ENCODE data around the gene ZBTB42.

Gene ZBTB42

DNA sequence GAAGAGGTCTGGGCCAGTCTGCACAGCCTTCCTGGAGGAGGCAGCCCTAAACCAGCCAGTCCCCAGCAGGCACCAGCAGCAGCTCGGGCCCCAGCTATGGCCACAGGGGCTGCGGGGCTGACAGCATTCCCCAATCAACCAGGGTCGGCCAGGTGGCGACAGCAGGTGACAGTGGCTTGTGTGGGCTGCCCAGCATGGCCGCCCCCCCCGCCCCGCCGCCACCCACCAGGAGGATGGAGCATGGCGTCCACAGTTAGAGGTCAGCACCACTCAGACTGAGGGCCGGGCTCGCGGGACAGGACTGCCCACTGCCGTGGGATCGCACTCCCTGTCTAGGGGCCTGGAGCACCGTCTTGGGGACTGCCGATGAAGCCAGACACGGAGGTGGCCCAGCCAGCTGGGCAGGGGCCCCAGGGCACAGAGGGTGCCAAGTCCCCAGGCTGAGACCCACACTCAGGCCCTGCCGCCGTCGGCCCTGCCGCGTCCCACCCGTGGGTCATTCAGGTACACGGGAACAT is 20.3 kb upstream of the ZBTB42 start:
- TF ChIP-seq, protein P1, sequence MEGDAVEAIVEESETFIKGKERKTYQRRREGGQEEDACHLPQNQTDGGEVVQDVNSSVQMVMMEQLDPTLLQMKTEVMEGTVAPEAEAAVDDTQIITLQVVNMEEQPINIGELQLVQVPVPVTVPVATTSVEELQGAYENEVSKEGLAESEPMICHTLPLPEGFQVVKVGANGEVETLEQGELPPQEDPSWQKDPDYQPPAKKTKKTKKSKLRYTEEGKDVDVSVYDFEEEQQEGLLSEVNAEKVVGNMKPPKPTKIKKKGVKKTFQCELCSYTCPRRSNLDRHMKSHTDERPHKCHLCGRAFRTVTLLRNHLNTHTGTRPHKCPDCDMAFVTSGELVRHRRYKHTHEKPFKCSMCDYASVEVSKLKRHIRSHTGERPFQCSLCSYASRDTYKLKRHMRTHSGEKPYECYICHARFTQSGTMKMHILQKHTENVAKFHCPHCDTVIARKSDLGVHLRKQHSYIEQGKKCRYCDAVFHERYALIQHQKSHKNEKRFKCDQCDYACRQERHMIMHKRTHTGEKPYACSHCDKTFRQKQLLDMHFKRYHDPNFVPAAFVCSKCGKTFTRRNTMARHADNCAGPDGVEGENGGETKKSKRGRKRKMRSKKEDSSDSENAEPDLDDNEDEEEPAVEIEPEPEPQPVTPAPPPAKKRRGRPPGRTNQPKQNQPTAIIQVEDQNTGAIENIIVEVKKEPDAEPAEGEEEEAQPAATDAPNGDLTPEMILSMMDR (conservative IDR thresholded peaks at IDR 0.05; ENCODE audit: low read depth, low read length): no peak
- no peak for DNase-seq (ENCODE audit: low read depth)
- no peak overlapping the region for H3K4me3 ChIP-seq (ENCODE audit: low read length)

DNA sequence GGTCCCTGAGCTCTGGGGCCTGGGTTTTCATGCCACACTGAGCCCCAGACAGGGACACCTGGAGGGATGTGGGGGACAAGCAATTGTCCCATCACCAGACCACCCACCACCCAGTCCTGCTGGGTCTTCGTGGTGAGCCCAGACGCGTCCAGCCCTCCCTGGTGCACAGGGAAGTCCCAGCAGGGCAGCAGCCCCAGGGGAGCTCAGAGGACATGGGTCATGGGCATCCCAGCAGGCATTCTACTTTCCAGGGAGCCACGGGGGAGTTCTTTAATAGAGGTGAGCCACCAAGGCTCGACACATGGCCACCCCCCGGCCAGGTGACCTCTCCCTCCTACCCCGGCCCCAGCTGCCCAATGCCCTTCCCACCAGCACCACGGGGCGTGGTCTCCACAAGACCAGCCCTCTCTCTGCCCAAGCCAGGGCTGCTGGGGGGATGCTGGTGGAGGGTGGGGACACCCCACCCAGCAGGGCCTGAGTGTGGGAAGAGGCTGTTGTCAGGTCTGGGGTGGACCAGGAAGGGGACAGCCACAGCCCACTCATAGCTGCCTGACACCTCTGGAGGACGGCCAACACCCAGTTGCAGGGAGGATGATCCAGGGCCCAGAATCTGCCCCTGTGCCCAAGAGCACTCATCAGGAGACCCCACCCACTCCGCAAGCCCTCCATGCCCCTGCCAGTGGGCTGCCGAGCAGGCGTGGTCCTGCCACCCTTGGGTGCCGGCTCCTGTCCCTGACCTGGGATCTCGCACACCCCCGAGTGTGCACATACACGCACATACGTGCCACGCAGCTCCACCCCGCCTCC is 19.4 kb upstream of the ZBTB42 start:
- H3K4me3 ChIP-seq (ENCODE audit: low read length): no peak overlapping the region
- no peak for DNase-seq (ENCODE audit: low read depth)
- TF ChIP-seq, protein P1 (conservative IDR thresholded peaks at IDR 0.05; ENCODE audit: low read depth, low read length): no peak

DNA sequence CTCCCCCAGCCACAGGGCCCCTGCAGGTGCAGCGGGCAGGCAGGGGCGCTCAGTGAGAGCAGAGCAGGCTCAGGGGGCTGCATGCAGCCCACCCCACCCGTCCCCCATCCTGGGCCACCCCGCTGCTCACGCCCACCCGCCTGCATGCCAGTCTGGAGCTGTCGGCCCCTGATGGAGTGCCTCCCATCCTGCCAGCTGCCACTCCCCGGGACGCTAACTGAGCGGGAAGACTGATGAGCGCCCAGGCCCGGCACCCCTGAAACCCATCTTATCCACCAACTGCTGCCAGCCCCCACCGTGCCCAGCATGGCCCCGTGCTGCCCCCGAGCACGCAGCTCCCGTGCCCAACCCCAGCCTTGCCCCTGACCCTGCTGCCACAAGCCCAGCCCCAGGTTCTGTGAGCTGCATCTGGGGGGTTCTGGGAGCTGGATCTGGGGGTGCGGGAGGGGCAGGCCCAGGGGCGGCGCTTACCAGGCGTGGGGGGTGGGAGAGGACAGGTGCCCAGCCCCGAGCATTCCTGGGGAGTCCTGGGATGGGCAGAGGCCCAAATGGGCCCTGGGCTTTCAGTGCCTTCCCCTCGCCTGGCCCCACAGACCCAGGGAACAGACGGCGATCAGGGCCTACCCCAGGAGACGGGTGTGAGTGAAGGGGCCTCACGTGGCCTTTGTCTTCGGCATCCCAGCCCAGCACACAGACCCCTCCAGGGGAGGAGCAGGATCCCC is 18.7 kb upstream of the ZBTB42 start:
- TF ChIP-seq, protein P1 (conservative IDR thresholded peaks at IDR 0.05; ENCODE audit: low read depth, low read length): no peak
- H3K4me3 ChIP-seq (ENCODE audit: low read length): no peak overlapping the region
- DNase-seq (ENCODE audit: low read depth): no peak

DNA sequence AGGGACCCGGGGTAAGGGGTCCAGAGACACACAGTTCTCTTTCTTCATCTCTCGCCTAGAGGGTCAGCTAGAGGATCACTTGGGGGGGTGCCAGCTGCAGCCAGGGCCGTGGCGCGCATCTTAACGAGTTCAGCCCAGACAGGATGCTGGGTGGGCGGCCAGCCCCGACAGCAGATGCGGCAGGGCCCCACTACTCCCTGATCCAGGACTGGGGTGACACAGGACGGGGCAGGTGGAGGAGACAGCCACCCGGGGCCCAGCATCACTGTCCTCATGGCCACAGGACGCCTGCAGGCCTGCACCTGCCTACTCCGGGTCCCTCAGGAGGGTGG is 18.1 kb upstream of the ZBTB42 start:
- no peak overlapping the region for H3K4me3 ChIP-seq (ENCODE audit: low read length)
- TF ChIP-seq, protein P1 (conservative IDR thresholded peaks at IDR 0.05; ENCODE audit: low read depth, low read length): no peak

DNA sequence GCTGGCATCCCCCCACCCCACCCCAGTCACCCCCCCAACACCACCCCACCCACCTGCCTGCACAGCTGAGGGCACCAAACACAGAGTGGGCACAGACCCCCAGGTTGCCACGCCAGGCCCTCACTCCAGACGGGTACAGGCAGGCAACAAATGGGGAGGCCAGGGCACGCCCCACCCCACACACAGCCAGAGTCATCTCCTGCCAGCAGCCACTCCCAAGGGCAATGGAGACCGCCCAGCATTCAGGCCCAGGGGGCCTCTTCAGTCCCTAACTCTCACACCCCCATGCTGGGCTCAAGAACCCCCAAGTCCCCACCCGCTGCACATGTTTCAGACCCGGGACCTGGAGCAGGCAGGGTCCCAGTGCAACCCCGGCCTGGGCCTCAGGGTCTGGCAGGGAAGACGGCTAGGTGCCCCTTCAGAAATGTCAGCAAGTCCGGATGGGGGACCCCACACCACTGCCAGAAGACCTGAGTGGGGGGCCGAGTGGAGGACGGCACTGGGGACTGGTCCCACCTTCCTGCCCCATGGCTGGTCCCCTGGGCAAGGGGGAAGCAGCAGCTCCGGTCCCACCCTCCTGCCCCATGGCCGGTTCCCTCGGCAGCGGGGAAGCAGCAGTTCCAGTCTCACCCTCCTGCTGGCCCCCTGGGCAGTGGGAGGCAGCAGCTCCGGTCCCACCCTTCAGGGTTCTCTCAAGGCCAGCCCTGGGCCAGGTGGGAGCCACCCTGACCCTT is 17.2 kb upstream of the ZBTB42 start:
- DNase-seq (ENCODE audit: low read depth): no peak
- TF ChIP-seq, protein P1 (conservative IDR thresholded peaks at IDR 0.05; ENCODE audit: low read depth, low read length): no peak

More for the DNA sequence above, 18.1 kb upstream of the ZBTB42 start:
- DNase-seq (ENCODE audit: low read depth): no peak

DNA sequence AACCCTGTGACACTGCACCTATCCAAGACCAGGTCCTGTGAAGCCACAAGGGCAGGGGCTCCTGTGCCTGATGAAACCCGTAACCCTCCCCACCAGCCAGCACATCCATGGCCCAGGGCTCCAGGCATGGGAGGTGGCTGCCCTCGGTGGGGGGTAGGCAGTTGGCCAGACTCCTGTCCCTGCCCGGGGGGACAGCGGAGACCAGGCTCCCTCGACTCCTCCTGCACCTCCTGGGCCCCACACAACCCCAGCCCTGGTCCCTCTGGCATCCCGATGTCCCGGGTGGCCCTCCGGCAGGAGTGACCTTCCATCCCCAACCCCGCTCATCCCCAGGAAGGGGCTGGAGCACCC is 16.7 kb upstream of the ZBTB42 start:
- TF ChIP-seq, protein P1 (conservative IDR thresholded peaks at IDR 0.05; ENCODE audit: low read depth, low read length): no peak
- H3K4me3 ChIP-seq (ENCODE audit: low read length): no peak overlapping the region
- no peak for DNase-seq (ENCODE audit: low read depth)

More for the DNA sequence above, 17.2 kb upstream of the ZBTB42 start:
- no peak overlapping the region for H3K4me3 ChIP-seq (ENCODE audit: low read length)
